Brain pericyte (primary cell): ENCODE data around the gene C1orf105.
"Not testable (repeated sequence)": the region's sequence is repeated elsewhere in the genome, so short reads cannot be mapped to it uniquely, and the experiment has no call there.

Source experiments
- DNase-seq: peaks from one replicate; pipeline ENCODE4 v3.0.0-alpha.2; 2012; ENCODE audit warnings: low read depth, low spot score

Gene C1orf105

DNA sequence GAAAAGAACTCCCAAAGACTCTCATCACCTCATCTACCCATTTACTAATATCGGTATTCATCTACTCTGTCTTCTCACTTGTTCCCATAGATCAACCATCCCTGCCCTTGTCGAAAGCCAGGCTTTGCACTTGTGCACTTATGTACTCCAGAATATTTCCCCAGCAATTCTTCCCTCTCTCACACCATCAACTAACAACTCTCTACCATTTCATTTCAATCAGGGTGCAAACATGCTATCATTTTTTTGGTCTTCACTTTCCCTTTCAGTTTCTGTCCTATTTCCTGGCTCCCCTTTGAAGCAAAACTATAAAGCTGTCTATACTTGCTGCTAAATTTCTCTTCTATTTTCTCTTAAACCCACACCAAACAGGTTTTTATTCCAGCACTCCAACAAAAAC is 6.7 kb downstream of the C1orf105 start:
- no peak for DNase-seq

DNA sequence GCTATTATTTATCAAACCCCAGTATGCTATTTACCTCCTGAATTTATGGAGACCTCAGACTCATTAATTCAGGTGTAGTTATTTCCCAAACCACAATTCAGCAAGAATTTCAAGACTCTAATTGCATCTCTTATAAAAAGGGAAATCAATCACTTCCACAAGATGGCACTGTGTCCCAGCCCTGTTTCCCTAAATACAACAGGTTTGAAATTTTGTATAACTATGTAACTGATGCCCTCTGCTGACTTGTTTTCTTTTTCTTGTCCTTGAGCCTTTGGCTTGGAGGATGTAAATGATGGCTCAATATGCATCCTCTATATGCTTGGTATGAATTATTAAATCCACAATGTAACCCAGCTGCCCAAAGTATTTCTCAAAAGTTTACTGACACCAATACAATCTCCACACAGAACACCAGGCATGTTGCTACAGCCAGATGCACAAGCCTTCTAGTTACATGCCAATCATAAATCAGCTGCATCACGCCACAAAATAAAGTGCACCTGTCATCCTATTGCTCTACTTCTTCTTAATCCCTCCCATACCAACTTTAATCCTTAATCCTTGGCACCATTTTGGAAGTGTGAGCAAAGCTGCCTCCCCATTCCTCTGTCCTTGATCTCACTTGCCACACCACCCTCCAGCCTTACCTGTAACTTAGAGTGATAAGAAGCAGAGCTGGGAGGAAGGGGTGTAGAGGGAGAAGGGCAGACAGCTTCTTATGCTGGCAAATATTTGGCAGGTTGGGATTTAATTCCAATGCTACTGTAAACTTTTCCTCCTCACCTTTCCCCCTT is 9.0 kb downstream of the C1orf105 start:
- peak; percentile 18 for DNase-seq

DNA sequence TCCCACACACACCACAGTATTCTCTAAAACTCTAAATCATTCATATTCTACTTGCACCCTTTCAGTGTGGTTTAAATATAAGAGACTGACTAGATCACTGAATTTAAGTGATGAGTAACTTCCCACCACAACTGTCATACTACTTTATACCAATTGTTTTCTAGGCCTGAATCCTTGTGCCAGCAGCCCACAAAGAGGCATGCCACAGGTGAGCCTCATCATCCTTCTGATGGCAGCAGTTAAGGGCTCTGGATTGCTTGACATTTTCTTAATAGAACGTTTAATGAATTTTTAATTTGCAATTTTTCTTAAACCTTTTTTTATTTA is 9.6 kb downstream of the C1orf105 start:
- DNase-seq = no peak

DNA sequence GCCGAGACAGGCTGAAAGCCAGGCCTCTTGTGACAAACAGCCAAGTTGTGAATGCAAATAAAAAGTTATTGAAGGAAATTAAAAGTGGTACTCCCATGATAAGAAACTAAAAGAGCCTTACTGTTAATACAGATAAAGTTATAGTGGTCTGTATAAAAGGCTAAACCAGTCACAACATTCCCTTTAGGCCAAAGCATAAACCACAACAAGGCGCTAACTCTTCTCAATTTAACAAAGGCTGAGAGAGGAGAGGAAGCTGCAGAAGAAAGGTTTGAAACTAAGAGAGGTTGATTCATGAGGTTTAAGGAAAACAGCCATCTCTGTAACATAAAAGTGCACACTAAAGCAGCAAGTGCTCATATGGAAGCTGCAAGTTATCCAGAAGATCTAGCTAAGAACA is 10.7 kb downstream of the C1orf105 start:
- no peak for DNase-seq

DNA sequence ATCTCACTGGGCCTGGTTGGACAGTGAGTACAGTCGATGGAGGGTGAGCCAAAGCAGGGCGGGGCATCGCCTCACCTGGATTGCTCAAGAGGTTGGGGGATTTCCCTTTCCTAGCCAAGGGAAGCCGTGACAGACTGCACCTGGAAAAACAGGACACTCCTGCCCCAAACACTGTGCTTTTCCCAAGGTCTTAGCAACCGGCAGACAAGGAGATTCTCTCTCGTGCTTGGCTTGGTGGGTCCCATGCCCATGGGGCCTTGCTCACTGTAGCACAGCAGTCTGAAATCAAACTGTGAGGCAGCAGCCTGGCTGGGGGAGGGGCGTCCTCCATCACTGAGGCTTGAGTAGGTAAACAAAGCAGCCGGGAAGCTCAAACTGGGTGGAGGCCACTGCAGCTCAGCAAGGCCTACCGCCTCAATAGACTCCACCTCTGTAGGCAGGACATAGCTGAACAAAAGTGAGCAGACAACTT is 11.3 kb downstream of the C1orf105 start:
- DNase-seq = no peak

DNA sequence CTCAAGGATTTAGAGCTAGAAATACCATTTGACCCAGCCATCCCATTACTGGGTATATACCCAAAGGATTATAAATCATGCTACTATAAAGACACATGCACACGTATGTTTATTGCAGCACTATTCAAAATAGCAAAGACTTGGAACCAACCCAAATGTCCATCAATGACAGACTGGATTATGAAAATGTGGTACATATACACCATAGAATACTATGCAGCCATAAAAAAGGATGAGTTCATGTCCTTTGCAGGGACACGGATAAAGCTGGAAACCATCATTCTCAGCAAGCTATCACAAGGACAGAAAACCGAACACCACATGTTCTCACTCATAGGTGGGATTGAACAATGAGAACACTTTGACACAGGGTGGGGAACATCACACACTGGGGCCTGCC is 16.7 kb downstream of the C1orf105 start:
- DNase-seq = not testable (repeated sequence)

DNA sequence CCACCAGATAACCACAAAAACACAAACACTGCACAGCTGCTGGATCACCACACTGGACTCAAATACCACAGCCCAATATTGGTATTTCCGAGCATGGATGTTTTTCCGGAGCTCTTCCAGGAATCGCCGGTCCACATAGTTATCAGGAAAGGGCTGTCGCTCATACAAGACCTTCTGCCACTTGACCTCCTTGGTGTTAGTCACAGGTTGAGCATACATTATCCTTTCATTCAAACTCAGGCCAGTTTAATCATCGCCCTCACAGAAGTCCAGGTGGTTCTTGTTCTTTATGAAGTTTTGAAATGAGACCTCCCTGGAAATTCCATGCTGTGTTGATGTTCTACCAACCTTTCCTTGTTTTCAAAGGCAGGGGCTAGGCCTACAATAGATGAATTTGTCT is 21.9 kb downstream of the C1orf105 start:
- no peak for DNase-seq

DNA sequence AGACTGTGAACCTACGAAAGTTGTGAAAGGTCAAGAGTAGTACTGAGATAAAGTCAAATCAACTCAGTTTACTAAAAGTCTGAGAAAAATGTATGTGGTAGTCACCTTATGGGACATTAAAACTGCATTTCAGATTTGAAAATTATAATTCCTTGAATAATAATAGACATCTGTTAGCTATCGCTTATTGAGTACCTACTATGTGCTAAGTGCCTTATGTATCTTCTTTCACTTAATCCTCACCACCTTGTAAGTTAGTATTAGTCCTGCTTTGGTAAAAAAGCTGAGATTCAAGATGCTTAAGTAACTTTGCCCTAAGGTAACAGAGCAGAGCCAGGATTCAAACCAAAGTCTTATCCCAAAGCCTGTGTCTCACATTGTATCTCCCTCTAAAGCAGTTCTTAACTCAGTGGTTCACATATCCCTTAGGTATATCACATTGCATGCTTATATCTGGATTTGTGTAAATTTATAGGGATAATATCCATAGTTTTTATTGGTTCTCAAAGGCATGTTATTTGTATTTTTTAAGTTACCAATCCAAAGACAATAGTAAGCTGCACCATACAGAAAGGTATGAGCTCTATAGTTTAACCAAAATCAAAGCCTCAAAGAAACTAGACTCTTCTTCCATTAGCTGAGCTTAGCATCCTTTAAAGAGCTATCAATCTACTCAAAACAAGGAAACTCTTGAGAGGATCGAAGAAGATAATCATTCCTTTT is 22.5 kb downstream of the C1orf105 start:
- DNase-seq = no peak

DNA sequence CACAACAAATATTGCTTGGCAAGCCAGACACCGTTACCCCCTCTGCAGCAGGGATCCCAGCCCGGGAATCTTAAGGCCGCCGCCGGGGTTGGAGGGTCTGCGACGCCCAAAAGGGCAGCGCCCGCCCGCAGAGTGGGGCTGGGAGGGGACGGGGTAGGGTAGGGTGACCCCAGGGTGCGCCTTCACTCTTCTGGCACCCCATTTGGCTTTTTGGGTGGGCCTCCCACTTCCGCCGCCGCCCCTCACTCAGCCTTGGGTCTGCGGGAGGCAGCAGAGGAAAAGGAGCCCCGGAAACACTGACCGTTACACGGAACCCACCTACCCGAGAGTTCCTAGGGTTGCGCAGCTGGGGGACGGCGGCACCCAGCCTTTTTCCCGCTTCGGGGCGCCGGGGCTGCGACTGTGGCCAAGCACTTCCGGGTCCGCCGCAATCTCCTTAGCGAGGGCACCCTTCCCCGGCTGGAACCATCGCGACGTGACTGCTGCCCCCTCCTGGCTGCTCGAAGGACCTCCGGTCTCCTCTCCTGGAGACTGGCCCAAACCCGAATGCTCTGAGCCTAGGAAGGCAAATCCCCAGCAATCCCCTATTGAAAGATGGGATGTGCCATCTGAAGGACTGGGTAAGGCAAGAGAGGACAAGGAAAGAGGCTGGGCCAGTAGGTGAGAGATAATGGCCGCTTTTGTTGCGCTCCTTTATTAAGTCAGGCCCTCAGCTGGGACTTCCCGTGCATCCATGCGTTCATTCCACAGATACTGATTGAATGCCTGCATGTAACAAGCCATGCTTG is 23.4 kb downstream of the C1orf105 start, which contains the start of gene PIGC:
PIGC (minus strand) TSS at position 404 of the 788 bp plus-strand sequence. CDS start 1,447 bp downstream, outside the sequence.
- peak; percentile 58 for DNase-seq

DNA sequence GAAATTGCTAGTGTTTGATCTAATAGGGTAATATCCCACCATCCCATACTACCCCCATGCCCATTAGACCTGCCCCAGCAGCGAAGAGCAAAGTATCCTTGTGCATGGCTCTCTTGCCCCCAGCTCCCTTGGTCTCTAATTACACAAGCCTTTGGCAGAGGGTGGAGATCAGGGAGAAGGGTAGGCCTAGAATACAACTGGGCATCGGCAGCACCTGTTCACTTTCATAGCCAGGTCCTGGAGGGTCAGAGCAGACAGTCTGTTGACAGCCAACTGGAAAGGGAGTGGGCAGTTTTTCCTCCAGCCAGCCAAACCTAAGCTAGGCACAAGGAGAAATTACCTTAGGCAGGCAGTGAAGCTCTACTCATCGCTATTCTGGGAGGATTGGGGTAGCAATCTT is 26.1 kb downstream of the C1orf105 start:
- DNase-seq = no peak

DNA sequence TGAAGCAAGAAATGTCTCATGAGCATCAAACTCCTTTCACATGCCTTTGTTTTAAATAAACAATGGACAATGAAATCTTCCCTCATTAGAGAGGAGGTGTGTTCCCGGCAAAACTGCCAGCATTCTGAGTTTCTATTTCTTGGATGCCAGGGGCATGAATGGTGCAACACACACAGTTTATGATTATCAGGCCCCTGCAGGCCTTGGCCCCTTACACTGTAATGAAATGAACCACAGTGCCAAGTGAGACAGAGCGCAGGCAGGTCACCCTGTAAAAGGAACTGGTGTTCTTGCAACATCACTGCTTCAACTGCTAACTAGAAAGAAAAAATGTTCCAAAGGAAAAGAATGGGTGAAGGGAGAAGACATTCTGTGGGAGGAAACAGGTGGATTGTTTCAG is 27.2 kb downstream of the C1orf105 start:
- no peak for DNase-seq

DNA sequence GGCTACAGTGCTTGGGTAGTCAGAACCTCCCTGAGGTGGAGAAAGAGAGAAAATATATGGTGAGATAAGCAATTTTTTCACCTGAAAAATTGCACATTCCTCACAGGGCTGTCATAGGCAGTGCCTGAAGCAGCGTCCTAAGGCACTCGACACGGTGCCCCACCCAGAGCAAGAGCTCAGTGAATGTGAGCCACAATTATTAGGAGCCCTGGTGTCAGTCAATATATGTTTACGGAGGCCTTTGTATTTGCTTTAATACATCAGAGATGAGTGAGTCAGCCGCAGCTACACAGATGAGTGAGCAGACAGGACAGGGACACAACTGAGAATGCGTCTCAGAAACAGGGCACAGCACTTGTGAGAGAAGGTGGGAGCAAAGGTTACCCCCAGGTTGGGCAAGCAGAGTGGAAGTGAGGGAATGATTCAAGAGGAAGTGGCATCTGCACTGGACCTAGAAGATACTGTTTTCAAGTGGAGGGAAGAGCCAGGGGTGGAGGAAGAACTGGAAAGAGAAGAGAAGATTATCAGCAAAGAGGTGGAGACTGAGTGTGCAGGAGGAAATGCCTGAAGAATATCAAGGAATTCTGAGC is 28.6 kb downstream of the C1orf105 start:
- DNase-seq = no peak

DNA sequence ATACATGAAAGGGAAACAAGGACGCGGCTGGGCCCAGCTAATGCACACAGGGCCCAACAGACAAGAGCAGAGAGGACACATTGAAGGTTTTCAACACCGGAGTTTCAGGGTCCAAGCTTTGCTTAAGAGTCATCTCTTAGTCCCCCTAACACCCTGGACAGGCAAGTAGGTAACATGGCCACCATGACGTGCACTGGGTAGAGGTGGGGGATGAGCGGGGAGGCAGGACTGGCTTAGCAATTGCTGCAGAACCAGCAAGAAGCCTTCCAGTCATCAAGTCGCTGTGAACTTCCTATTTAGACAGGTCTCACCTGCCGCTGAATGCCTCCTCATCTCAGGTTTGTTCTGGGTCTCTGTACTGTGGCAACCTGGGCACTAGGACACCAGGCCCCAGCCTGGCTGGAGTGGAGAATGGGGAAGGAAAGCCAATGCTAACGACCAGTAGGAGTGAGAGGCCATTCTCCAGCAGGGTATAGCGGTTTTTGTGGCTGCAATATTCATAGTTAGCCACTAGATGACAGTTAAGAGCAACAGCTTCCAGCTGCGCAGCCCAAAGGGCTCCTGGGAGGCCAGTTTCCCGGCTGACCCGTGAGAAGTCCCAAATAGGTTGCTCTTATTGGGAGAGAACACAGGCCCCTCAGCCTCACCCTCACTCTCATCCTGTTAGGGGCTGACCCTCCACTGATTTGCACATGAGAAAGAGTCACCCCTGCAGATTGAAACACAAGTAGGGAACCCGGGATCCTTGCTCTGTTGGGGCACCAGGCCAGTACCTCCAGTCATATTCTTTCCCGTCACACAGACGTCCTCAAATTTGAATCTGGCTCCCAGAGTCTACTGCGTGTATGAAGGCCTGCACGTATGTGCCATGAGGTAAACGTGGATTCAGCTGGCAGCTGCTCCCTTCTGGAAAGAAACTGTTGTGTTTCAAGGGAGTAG is 29.4 kb downstream of the C1orf105 start:
- DNase-seq = no peak

DNA sequence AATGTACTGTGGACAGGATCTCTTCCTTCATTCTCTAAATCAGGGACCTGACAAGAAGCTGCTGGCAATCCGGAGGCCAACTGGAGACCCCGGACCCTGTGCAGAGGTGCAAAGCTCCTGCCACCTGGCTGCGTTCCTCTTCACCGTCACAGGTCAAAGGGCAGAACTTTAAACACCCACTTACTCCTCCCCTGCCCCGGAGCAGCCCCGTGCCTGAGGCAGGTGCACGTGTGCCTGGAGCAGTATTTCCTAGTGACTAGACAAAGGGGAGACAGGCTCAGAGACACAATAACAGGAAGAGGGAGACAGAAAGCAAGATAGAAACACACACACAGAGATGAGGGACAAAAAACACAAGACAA is 30.0 kb downstream of the C1orf105 start:
- DNase-seq = no peak

DNA sequence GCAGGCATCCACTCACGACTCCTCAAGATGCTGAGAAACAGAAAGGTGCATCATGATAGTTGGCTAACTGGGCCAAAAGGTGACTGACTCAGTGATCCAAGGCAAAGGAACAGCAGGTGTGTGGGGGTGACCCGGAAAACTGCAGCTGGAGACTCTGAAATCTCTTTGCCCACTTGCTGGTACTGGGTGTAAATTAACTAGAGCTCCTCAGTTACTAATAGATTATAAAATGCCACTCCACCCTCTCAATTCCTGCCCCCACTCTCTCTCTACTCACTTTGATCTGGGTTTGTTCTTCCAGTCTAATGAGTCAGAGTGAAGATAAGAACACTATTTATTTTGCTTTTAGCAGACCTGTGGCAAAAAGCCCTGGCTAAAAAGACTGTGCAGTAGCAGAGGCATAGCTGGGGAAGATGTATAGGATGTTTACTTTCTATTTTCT is 30.5 kb downstream of the C1orf105 start:
- no peak for DNase-seq

DNA sequence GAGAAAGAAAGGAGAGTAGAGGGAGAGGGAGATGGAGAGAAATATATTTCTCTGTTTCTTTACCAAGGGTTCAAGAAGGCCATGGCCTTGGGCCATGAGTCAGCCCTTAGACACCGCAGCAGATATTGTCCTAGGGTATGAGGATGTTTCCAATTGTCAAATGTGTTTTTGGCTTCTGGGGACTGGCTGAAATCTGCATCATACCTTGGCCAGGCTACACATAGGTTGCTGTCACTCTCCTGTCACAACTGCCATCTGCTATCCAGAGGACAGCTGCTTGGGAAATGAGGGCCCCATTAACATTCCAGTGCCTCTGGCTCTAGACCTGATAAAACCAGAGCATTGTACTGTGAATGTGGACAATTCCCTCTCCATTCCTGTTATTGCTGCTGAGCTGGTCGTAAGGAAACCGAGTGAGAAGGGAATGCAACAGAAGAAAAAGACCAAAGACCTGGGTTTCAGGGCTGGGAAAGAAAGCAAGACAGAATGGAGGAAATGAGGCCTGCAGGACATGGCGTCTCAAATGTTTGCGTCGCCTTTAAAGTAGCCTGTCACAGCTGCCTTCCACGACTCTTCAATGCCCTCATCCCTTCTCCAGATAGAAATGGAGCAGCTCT is 32.2 kb downstream of the C1orf105 start:
- DNase-seq = no peak

DNA sequence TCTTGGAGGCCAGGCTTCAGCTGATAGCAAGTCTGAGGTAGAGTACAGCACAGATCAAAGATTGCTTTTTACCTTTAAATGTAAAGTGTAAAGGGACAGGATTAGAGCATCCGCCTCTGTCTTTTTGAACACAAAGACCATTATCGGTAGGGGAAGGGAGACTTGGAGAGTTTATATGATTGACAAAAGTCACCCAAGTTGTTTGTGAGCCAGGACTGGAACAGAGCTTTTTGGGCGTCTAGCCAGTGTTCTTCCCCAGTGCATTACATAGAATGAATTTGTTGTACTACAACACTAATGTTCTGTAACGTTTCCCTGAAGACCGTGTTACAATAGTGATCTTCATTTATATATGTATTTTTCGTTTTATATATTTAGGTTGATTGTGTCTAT is 32.7 kb downstream of the C1orf105 start:
- no peak for DNase-seq

DNA sequence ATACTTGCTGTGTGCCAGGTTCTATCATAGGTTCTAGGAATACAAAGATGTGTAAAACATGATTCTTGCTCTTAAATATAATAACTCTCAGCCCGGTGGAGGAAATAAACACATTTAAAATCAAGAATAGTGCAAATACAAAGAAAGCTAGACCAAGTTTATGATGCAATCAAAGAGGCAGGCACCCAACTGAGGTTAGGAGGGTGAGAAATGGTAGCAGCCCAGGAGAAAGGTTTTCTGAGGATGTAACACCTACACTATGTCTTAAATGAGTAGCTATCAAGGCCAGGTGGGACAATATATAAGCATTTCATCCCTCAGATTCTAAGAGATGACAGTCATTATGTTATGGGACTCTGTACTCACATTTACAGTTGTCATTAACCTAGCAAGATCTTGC is 33.1 kb downstream of the C1orf105 start:
- DNase-seq = no peak

DNA sequence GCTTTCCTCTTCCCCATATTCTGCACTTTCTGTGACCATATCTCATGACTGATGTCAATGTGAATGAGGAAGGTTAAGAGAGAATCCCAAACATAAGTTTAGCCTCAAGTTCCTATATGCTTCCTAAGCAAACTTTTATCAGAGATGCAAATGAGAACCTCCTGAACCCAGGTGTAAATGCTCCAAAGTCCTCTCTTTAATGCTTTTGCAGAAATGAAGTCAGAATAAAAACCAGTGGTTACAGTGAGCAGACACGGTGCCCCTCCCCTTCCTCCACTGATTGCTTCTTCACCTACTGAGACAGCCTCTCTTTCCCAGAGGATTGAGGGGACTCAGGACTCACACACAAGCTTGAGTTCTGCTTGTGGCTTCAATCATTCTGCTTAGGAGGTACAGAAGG is 35.0 kb downstream of the C1orf105 start:
- DNase-seq = no peak

DNA sequence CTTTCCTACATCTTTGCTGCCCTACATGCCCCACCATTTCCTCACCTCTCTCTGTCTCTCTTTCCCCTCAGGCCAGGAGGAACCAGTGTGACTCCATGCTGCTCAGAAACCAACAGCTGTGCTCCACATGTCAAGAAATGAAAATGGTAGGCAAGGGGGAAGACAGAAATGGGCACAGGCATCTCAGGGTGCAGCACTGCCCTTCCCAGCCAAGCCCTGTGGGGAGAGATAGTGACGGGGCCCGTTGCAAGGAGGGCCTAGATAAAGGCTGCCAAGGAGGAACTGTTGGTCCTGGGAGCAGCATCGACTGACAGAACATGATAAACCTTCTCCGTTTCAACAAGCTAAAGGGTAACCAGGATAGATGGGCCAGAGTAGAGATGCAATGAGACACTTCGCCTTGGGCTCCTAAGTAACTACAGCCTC is 35.9 kb downstream of the C1orf105 start:
- DNase-seq = no peak
